HFF-Myc (cell line): ENCODE results near the gene PRDM13.

Experiments used
- DNase-seq: peaks from one replicate; pipeline ENCODE4 v3.0.0-alpha.2; 2011; ENCODE audit warnings: low read depth; ENCODE audit errors: extremely low read depth
- H3K4me3 ChIP-seq: replicated peaks from 2 replicates; pipeline ENCODE4 v1.5.1; 2011; ENCODE audit warnings: low read depth, mild to moderate bottlenecking, control low read depth, low read length
- TF ChIP-seq, protein P1 (sequence below): IDR thresholded peaks from 2 replicates; pipeline ENCODE4 v1.5.1; 2012; ENCODE audit warnings: mild to moderate bottlenecking, low read depth, low read length, control low read depth; ENCODE audit errors: missing control alignments

The PRDM13 gene

DNA sequence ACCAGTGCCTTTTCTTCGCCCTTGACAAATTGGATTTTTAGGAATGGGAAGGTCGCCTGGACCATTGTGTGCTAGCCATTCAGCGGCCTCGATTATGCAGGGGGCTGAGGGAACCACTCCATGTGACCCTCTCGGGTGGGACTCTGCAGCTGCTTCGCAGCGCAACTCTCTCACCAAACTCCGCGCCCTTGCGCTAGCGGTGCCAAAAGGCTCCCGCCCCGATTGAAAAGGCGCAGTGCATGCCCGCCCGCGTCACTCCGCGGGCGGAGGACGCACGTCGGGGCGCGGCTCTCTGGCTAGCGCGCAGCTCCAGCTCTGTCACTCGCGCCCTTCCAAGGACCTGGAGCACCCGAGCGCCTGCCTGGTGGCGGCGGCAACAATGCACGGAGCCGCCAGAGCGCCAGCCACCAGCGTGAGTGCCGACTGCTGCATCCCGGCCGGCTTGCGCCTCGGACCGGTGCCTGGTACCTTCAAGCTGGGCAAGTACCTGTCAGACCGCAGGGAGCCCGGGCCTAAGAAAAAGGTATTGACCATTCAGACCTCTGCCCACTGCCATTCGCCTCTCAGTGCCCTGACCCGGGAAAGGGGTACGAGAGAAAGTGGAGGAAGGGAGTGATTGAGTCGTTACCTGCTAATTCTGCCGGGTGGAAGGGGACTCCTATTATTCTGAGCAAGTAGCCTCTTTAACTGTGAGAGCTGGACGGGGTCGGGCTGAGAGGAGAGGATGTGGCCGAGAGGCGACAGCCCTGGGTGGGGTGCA lies at the start of gene PRDM13:
Gene PRDM13, plus strand, starts transcription at position 178 of the 760 bp plus-strand sequence. Its CDS starts 202 bp downstream, at position 380.
- no peak for DNase-seq
- TF ChIP-seq, protein P1, sequence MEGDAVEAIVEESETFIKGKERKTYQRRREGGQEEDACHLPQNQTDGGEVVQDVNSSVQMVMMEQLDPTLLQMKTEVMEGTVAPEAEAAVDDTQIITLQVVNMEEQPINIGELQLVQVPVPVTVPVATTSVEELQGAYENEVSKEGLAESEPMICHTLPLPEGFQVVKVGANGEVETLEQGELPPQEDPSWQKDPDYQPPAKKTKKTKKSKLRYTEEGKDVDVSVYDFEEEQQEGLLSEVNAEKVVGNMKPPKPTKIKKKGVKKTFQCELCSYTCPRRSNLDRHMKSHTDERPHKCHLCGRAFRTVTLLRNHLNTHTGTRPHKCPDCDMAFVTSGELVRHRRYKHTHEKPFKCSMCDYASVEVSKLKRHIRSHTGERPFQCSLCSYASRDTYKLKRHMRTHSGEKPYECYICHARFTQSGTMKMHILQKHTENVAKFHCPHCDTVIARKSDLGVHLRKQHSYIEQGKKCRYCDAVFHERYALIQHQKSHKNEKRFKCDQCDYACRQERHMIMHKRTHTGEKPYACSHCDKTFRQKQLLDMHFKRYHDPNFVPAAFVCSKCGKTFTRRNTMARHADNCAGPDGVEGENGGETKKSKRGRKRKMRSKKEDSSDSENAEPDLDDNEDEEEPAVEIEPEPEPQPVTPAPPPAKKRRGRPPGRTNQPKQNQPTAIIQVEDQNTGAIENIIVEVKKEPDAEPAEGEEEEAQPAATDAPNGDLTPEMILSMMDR, result no peak
- no peak within 1 kb of the TSS for H3K4me3 ChIP-seq

DNA sequence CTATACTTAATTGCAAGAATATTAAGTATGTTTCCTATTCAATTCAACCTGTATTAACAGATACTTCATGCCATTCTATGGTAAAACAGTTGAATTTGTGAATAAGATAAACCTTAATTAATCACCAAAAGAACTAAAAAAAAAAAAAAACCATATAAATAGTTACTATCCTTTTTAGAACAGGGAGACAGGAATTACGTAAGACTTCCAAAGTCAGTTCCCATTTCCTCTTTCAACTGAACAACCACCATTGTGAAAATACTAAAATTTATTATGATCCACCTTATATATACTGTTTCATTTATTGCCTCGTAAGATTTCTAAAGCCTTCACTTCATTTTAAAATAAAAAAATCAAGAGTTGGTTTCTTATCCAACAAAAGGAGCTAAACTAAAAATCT lies 47.6 kb upstream of the PRDM13 start:
- no peak overlapping the region for H3K4me3 ChIP-seq
- no peak for DNase-seq
- TF ChIP-seq, protein P1, result no peak

DNA sequence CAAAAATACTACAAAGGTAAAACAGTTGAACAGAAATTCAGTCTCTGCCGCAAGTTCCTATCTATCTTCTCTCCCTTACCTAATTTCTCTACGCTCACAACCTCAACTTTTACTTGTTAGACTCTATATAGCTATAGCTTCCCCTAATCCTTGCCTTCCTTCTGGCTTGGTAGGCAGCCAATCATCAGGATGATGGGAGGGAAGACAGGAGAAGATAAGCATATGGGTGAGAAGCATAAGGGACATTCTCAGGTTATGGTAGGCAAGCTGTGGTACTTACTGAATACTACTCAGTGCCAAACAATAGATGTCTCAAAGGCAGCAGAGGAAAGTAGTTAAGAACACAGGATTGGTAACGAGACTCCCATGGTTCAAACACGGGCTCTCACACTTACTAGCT lies 46.0 kb upstream of the PRDM13 start:
- H3K4me3 ChIP-seq, result no peak overlapping the region
- TF ChIP-seq, protein P1, result no peak
- DNase-seq, result no peak

DNA sequence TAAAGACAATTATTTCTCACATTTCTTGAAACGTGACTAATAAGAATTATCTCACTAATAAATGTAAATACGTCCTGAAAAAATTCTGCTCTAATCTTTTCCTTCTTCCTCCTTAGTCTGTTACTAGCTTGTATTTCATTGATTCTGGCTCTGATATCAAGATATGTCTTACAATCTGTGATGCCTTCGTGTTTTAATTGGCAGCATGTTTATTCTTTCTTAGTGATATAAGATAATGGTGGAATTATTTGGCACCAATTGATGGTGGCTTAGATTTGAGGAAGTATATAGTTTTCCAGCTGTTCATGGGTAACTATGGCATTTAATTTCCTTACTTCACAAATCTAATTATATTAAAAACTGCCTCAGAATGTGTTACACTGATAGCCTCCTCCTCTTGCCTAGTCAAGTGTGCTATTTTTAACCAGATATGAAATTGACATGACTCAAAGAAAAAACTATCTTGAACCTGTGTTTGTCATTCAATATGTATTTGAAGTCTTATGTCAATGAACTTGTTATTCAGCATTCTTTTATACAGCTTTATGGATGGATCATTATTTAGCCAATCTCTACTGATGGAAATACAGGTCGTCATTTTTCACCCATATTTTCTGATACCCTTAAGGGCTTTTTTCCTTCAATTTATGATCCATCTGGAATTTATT lies 43.4 kb upstream of the PRDM13 start:
- TF ChIP-seq, protein P1, result no peak
- no peak overlapping the region for H3K4me3 ChIP-seq
- no peak for DNase-seq

DNA sequence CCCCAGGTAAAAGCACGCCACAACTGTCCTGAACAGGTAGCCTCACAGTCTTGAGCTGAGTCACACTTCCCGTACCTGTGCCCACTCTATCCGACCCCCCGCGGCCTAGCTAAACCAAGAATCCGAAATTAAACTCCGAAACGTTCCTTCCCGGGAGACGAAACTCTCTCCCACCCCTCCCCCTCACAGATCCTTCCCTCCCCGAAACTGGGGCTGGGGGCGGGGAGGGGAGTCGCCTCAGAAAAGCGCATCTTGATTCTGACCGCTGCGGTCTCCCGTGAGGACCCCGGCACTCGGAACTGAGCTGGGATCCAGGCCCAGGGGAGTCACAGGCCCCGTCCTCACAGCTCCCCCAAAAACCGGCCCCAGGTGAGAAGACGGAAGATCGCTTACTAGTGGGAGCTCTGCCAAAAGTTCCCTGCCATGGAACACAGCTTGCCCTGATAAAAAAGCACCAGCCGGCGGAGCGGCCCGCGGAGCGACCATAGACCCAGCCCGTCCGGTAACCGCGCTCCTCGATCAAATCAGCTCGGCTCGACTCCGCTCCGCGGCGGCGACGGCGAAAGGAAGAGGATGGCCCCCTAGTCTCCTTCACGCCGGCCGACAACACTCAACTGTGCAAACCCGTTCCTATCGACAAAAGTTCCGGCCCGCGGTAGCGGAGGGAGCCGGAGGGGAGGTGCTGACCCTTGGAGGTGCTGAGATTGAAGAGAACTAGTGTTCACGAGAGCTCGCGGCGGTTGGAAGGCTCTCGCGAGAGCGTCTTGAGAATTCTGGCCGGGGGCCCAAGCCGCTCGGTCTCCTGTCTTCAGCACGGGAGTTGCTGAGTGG lies 38.3 kb upstream of the PRDM13 start, which contains the start of gene CCNC:
Gene CCNC, minus strand, starts transcription at position 558 of the 831 bp plus-strand sequence. Its CDS starts 133 bp downstream, at position 425.
- H3K4me3 ChIP-seq, result peak within 1 kb of the TSS; percentile 76
- peak; percentile 85 for DNase-seq
- TF ChIP-seq, protein P1, result no peak

DNA sequence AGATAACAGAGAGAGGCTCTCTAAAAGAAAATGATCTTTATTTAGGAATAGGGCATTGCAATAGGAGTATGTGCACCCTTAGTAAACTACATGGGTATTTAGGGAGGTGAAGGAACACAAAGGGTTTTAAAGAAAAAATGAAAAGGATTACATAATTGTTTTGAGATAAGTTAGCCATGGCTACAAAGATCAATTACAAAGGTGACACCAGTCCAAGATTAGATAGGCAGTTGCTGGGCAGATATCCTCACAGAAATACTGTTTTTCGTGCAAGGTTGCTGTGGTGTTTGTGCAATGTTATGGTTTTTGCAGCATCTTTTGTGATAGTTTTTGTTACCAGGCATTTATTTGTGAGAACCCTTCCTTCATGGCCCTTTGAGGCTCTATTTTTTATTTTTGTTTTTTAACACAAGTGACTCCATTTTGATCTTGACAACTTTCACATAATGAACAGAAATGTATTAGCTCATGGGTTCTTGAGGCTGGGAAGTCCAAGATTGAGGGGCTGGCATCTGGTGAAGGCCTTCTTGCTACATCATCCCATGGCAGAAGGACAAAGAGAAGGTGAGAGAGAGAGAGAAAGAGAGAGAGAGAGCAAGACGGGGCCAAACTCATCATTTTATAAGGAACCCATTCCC lies 32.5 kb upstream of the PRDM13 start:
- H3K4me3 ChIP-seq, result no peak overlapping the region
- TF ChIP-seq, protein P1, result no peak
- no peak for DNase-seq
